ENCODE measurements around the gene TTC33. TPM values are rescaled to one million over a fixed set of nuclear protein-coding genes. Genes with fewer than 3 reads are reported as not detected.

TTC33 gene
- polyA plus RNA-seq, 5 donors: 20.1 to 44.6 (median 36.1) TPM

DNA sequence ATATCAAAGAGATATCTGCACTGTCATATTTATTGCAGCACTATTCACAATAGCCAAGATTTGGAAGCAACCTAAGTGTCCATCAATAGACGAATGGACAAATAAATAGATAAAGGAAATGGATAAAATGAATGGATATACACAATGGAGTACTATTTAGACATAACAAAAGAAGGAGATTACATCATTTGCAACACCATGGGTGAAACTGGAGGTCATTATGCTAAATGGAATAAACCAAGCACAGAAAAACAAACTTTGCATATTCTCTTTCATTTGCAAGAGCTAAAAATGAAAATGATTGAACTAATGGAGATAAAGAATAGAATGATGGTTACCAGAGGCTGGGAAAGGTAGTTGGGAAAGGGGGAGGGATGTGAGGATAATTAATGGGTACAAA, 231.1 kb downstream of the TTC33 start:
- DNase-seq: no peak

DNA sequence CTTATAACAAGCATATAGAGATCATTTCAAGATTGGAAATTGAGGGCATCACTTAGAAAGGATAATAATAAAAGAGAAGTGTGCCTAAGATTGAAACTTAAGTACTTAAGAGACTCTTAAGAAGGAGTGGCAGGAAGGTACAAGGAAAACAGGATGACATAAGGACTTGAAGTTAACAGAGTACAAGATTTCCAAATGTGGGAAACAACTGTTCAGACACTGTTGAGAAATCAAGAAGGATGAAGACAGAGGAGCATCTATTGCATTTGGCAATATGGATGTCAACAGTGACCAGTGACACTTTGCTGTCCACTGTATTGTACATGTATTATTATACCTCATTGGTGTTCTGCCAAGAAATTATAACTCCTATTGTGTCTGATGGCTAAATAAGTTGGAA, 233.8 kb downstream of the TTC33 start:
- no peak for DNase-seq

DNA sequence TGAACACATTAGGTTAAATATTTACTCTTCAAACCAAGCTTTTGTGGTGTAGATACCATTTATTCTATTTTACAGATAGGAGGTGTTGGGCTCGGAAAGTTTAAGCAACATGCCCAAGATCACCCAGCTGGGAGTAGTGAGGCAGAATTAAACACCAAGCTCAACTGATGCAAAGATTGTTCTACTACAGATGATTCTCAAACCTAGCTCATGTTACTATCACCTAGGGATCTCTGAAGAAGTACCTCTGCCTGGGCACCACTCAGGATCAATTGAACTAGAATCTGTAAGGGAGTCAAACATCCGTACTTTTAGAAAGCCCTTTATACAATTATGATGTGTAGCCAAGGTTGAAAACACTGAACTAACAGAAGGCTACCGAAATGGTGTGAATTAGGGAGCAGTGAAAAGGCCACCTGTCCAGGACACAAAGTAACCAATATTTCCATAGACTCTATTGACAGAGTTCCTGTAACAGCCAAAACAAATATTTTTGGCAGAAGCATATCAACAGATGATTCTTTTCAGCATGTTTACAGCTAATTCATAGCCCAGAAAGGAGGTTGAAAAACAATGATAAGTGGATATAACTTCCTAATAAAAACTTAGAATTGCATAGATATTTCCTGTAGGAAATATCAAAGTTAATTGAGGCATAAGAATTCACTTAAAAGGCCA, 234.5 kb downstream of the TTC33 start:
- no peak for DNase-seq

DNA sequence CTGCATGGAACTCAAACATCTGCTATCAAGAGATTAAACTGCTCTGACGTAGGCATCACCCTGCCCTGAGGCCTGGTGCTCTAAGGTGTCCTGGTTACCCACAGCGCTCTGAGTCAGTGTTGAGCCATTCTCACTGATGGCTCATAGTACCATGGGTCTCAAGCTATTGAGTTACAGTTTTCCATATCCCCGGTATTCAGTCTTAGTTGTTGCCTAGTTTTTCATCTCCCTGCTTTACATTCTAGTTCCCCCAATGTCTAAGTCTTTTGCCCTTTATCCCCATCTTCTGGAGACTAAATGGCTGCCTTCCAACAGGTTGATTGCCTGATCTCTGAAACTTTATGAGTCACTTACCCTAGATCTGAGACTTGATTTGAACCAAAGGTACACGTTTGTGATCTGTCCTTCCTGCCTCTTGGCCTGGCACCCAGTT, 237.3 kb downstream of the TTC33 start:
- no peak for DNase-seq

- DNase-seq: no peak
Observed at GRCh38 chr5:40515476-40515875, 240.3 kb downstream of the TTC33 start.

- no peak for DNase-seq
Observed at GRCh38 chr5:40514976-40515375, 240.8 kb downstream of the TTC33 start.

DNA sequence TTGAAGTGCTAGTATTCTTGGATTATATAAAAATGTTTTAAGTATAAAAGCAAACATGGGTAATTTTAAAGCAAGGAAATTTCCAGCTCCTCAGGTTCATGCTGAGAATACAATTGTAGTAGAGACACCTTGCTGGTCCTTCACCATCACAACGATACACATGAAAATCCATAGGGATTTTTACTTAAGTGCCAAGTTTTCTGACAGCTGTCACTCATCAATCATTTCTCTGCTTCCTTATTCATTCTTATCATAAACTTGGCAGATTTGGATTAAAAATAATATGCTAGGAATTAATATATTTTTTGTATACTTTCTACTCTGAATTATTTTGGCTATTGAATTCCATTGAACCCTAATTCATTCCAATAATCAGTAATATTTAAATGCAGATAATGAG, 244.0 kb downstream of the TTC33 start:
- no peak for DNase-seq

DNA sequence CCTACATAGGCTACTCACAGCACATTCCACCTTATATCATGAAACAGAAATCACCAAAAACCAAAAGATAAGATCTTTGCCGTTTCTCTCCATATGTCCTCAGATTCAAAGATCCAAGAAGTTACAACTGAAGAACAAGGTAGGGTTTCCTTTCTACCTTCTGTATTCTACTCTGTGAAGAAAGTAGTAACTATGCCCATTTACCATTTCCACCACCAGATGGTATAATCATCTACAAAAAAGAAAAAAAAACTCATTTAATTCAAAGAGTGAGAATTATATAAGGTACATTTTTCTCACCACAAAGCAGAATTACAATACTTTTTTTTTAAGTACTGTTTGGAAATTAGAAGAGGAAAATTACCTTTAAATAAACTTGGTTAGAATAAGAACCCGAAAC, 248.7 kb downstream of the TTC33 start:
- DNase-seq: no peak

DNA sequence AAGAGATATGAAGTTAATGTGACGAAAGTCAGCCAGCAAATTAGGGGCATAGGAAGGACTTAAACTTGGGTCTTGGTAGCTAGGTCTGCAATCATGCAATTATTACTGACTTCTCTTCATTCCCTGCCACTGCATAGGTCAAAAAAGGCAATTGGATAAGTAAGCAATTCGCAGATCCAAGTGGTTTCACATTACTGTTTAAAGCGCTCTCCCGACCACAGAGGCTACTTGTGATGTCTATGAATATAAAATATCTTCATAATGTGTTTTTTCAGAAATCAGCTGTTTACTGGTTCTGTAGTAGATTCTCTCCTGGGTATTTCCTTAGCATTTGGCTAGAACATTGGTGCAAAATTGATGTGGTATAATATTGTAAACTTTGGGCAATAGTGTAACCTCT, 250.7 kb downstream of the TTC33 start:
- DNase-seq: no peak

GRCh38 chr5:40503439-40503838, 252.3 kb downstream of the TTC33 start:
- no peak for DNase-seq

- DNase-seq: no peak
Observed at GRCh38 chr5:40502736-40503135, 253.0 kb downstream of the TTC33 start.

- no peak for DNase-seq
Observed at GRCh38 chr5:40501711-40502444, 253.9 kb downstream of the TTC33 start.

DNA sequence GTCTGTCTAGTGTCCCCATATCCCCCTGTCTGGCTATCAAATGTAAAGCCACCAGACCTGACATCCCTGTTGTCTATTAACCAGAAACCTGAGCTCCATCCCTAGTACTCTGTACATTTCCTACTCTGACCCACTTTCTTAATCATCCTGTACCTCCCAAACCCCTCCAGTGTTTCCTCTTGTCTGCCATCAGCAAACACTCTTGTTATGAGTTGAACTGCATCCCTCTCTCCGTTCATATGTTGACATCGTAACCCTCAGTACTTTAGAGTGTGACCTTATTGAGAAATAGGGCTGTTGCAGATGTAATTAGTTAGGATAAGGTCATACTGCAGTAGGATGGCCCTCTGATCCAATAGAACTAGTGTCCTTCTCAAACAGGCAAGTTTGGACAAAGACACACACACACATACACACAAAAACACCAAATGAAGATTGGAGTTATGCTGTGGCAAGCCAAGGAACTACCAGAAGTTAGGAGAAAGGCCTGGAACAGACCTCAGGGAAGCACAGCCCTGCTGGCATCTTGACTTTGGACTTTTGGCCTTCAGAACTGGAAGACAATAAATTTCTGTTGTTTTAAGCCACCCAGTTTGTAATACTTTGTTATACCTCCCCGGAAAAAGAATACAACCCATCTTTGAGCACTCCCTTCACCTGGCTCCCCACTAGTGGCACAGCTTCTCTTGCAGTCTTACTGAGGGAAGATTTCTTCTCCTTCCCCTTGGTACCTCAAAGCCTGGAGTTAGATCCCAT, 256.1 kb downstream of the TTC33 start:
- DNase-seq: no peak

GRCh38 chr5:40499007-40499406, 256.8 kb downstream of the TTC33 start:
- DNase-seq: no peak

DNA sequence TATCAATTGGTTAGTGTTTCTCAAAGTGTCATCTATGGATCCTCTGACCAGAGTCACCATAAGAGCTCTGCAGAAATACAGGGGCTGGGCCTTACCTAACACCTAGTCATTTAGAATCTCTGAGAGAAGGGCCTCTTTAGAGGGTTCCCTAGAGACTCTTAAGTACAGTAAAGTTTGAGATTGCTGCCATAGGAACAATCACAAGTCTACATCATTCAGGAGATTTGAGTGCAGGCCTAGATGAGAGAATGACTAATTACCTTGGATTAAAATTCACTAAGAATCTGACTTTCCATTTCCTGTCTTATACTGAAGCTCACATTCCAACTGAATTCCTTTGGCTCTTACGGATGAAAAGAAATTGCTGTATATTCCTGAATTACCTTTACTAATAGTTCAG, 258.2 kb downstream of the TTC33 start:
- no peak for DNase-seq

DNA sequence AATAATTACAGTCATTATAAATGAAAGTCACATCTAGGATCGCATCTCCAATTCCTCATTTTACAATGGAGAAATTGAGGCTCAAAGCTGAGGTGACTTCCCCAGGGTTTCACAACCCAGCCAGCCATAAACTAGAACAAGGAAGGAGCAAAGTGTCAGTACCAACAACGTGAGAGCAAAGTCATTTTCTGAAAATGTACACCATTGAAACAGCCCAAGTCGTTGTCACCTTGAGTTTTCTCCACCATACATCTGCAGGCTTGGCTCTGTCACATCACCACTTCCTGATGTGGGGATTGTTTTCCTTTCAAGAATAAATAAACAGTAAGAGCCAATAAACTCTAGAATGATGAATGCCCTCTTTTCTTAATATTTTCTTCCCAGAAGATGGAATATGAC, 260.5 kb downstream of the TTC33 start:
- no peak for DNase-seq

DNA sequence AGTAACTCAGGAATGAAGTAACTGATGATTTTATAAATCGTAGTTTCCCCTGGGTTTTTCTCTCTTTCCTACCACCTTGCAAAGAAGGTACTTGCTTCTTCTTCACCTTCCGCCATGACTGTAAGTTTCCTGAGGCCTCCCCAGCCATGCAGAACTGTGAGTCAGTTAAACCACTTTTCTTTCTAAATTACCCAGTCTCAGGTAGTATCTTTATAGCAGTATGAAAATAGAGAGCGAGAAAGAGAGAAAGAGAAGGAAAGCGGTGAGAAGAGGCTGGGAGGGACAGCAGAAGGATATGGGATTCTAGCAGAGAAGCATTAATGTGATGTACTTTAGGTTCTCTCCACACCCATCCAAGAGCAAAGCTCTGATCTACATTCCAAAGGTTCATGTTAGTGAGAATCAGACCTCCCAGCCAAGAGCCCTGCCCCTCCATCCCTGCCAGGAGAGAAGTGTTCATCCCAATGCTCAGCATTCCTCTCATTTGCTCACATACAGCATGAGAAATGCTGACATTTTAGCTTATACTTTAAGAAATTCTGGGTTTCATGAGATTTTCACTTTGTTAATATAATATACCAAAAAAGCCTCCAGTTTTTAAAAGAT, 261.0 kb downstream of the TTC33 start:
- DNase-seq: no peak

- no peak for DNase-seq
Observed at GRCh38 chr5:40492056-40492455, 263.7 kb downstream of the TTC33 start.

- DNase-seq: no peak
Observed at GRCh38 chr5:40491644-40492043, 264.1 kb downstream of the TTC33 start.

- DNase-seq: no peak
Observed at GRCh38 chr5:40490464-40491111, 265.2 kb downstream of the TTC33 start.

GRCh38 chr5:40489421-40489820, 266.3 kb downstream of the TTC33 start:
- DNase-seq: no peak

All from right lung (tissue), 5 donors.